ENCODE measurements around the gene P2RY10.

DNA sequence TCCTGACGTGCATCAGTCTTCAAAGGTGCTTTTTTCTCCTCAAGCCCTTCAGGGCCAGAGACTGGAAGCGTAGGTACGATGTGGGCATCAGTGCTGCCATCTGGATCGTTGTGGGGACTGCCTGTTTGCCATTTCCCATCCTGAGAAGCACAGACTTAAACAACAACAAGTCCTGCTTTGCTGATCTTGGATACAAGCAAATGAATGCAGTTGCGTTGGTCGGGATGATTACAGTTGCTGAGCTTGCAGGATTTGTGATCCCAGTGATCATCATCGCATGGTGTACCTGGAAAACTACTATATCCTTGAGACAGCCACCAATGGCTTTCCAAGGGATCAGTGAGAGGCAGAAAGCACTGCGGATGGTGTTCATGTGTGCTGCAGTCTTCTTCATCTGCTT is 15.7 kb downstream of the P2RY10 start:
- TF ChIP-seq CTCF (IDR thresholded peaks at IDR 0.05) (no peak), EP300 (IDR thresholded peaks at IDR 0.05) (no peak), POLR2A (IDR thresholded peaks at IDR 0.05) (no peak)
